Fibroblast of skin of back (primary cell): Measurements from ENCODE around the gene TYR. TPM values are rescaled to one million over a fixed set of nuclear protein-coding genes. Genes with fewer than 3 reads are reported as not detected.
"Not testable (repeated sequence)": the region's sequence is repeated elsewhere in the genome, so short reads cannot be mapped to it uniquely, and the experiment has no call there.

Experiments
- DNase-seq: peaks from one replicate; pipeline ENCODE4 v3.0.0-alpha.2; 2013
- polyA plus RNA-seq, 2 experiments: library from polyadenylated mRNA; unstranded; fragments of 120-200 nt; gene quantifications; one replicate each; pipeline ENCODE4 v1.2.1, GENCODE V29; 2013; ENCODE audit not compliant: insufficient read length in 2 of 2

TYR gene
- polyA plus RNA-seq (2013, experiment 1 of 2; ENCODE audit: insufficient read length): not detected
- polyA plus RNA-seq (2013, experiment 2 of 2; ENCODE audit: insufficient read length): not detected

GRCh38 chr11:89177691-89178231, at the start of gene TYR:
Gene TYR, plus strand, starts transcription at chr11:89177875. Its CDS starts 79 bp downstream, at chr11:89177954.
- no peak for DNase-seq

GRCh38 chr11:89136606-89137005, 41.1 kb upstream of the TYR start:
- no peak for DNase-seq

DNA sequence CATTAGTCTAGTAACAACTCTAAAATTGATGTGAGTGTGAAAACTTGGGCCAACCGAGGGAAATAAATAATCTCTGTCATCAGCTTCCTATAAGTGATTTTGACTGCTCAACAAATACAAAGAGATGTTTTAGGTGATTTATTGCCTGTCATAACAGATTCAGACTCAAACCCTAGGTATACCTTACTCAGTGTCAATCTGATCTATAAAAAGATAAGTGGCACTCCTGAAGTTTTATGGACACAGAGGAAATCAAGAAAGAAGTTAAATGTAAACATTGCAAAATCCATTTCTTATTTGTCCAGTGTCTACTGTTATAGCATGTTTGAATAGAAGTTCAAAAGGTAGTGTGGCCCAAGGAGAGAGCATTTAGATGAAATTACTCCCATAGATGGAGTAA, 30.4 kb upstream of the TYR start:
- DNase-seq: no peak

- no peak for DNase-seq
Measured at GRCh38 chr11:89159974-89160373, 17.7 kb upstream of the TYR start.

DNA sequence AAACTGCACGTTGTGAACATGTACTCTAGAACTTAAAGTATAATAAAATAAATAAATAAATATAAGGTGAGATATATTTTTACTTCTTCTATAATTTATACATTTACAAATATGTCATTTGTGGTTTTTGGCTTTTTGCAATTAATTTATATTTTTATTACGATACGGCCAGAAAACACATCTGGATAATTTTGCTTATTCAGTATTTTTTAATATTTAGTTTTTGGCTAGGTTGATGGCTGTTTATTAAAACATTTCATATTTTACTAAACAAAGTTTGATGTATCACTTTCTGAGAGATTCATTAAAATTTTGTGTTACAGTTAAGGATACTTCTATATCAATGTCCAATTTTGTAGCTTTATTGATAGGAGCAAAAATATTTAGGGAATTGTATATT, 15.7 kb upstream of the TYR start:
- DNase-seq: no peak

GRCh38 chr11:89163686-89164085, 14.0 kb upstream of the TYR start:
- no peak for DNase-seq

DNA sequence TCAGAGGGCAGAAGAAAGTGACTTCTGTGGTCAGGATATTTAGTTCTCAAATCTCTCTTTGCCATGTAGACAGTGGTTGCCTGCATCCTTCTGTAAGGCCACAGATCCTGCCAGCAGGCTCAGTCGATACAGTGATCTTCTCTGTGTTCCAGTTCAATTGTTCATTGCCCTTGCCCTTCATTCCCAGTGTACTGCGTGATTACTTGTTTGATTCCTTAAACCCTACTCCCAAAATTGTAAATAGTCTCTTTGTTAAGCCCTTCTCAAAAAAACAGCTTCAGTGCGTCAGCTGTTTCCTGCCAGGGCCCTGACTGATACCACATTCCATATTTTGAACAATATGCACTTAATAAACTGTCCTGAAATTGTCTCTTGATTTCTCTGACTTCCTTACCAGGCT, 9.3 kb upstream of the TYR start:
- DNase-seq: no peak

- peak; percentile 16 for DNase-seq
Measured at GRCh38 chr11:89175796-89176195, 1.9 kb upstream of the TYR start.

DNA sequence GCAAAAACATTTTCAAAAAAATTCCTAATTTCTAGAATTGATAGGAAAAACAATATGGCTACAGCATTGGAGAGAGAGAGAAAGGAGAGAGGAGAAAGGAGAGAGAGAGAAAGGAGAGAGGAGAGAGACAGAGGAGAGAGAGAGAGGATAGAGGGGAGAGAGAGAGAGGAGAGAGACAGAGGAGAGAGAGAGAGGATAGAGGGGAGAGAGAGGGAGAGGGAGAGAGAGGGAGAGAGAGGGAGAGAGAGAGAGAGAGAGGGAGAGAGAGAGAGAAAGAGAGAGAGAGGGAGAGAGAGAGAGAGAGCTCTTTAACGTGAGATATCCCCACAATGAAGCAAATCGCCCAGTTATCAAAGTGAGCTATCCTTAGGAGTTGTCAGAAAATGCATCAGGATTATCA, 737 bp upstream of the TYR start:
- DNase-seq: no peak

DNA sequence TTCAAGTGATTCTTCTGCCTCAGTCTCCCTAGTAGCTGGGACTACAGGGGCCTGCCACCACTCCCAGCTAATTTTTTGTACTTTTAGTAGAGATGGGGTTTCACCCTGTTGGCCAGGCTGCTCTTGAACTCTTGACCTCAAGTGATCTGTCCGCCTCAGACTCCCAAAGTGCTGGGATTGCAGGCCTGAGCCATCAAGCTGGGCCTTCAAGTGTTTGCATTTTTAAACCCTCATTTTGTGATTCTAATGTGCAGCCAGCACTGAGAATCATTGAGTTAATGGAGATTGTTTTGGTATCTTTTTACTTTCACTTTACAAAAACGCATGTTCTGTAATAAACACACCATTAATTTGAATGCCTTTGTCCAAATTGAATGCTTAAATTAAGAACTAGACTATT, 3.4 kb downstream of the TYR start:
- DNase-seq: no peak

DNA sequence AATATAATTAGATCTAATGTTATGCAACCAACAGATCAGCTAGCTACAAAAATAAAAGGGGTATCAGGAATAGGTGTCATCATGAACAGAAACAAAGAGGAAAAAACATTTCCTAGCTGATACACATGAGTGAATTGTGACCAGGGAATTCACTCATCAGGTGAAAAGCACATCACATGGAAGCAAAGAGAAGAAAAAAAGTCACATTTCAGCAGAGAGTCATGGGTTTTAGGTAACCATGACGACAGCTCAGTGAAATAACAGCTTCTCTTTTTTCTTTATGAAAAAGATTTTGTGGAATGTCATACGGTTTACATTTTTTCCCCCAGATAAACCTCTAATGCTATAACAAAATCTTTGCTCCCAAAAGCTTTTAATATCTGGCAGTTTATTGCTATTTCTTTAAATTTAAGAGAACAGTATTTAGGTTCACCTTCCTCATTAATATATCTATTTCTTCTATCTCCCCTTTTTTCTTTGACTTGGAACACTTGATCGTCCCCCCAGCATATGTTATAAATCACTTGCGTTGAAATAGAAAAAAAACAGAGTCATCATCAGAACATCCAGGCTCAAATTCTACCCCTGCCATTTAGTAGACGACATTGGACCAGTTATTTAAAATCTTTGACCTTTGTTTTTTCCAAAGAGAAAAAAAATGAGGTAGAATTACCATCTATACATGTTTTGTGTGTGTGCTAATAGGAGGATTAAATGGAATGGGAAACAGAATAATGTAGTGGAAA, 5.3 kb downstream of the TYR start:
- DNase-seq: peak; percentile 21

DNA sequence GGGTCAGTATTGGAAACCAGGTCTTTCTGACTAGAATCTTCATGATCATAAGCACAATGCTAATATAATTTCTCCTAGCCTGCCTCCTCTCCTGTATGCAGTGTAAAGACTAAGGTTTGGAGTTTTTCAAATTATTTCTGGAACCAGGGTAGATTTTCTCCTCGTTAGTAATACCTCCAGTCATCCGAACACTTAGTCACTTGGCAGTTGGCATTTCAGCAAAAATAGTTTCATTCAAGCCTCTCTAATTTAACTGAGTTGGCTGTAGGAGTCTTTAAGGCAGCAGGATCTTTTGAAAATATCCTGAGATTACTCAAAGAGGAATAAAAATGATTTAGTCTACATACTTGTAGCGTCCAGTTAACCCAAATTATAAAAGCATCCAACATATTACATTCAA, 6.3 kb downstream of the TYR start:
- DNase-seq: no peak

GRCh38 chr11:89189776-89190175, 12.1 kb downstream of the TYR start:
- DNase-seq: no peak

DNA sequence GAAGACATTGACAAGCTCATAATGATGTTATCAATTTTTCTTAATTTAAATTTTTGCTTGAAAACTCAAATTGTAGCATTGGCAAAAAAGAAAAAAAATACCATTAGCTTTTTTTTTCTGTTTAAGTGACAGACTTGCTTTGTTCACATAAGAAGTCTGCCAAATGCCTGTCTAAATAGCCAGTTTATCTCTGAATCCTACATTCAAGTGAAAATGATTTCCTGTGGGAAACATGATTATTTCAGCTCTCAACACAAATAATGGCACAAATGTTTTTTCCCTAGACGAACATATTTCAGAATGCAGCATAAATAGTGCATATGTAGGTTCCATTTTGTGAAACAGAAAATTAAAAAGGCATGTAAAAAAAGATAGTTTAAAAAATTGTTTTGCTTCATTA, 23.5 kb downstream of the TYR start:
- DNase-seq: no peak

DNA sequence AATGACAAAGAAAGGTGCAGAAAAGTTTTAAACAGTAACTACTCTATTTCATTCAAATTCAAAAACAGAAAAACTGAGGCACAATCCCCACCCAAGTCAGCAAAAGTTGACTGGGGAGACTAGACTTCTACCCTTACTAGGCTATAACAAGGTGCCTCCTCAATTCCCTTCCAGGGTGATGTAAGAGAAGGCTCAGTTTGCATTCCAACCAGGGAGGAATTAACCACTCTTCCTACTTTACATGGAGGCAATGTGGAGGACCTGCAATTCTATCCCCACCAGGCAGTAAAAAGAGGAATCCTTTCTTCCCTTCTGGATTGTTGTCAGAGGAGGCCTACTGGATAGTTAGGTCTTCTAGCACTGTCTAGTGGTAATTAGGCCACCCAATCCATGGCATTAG, 26.1 kb downstream of the TYR start:
- no peak for DNase-seq

- no peak for DNase-seq
Measured at GRCh38 chr11:89205378-89205777, 27.7 kb downstream of the TYR start.

GRCh38 chr11:89220684-89221339, 43.1 kb downstream of the TYR start:
- no peak for DNase-seq

GRCh38 chr11:89235083-89235482, 57.4 kb downstream of the TYR start:
- DNase-seq: no peak

DNA sequence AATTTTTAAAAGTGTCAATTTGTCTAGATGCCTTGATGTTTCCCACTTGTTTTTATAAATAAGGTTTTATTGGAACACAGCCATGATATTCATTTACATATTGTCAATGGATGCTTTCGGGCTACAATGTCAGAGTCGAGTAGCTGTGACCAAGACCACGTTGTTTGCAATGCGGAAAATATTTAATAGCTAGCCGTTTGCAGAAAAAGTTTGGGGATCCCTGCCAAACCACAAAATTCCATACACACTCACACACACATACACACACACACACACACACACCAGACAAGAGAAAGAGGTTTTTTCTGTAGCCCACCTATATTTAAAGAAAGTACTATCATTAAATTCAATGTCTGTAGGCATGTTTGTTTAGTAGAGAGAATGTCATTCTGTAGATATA, 58.3 kb downstream of the TYR start:
- no peak for DNase-seq

DNA sequence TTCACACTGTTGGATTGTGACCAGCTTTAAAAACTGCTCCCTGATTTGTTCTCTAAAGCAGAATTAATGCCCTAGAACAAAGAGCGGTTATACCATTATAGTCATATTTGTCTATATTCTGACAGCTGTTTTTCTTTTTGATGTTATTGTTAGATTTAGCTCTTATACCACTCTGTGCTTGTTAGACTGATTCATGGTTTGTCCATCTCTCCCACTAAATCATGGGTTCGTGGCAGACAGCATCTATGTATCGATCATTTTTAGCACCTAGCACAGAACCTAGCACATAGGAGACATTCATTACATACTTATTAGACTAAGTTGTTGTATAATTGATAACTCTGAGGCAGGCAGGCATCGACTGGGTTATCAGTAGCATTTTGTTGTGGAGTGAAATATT, 69.3 kb downstream of the TYR start:
- DNase-seq: not testable (repeated sequence)

- no peak for DNase-seq
Measured at GRCh38 chr11:89249196-89249595, 71.5 kb downstream of the TYR start.

GRCh38 chr11:89261483-89261882, 83.8 kb downstream of the TYR start:
- DNase-seq: not testable (repeated sequence)

GRCh38 chr11:89267660-89268302, 90.1 kb downstream of the TYR start:
- no peak for DNase-seq
